Smooth muscle cell (in vitro differentiated cells): Measurements from ENCODE around the gene GGACT. TPM values are rescaled to one million over a fixed set of nuclear protein-coding genes. Genes with fewer than 3 reads are reported as not detected.
"Not testable (repeated sequence)": the region's sequence is repeated elsewhere in the genome, so short reads cannot be mapped to it uniquely, and the experiment has no call there.

Source experiments
- DNase-seq: peaks from one replicate; lab custom pipeline; 2025; ENCODE audit not compliant: unreplicated experiment; lab: John Stamatoyannopoulos, UW
- H2AFZ ChIP-seq: fragments of 200-600 bp; sonication (generic); 2 replicates; pipeline ENCODE4 v1.6.0; 2016; ENCODE audit warnings: antibody characterized with exemption, low read depth, mild to moderate bottlenecking
- H3F3A ChIP-seq: fragments of 200-600 bp; sonication (generic); 2 replicates; pipeline ENCODE4 v1.6.0; 2017; ENCODE audit warnings: antibody characterized with exemption, low read depth
- H3K27ac ChIP-seq: fragments of 200-600 bp; sonication (generic); 2 replicates; pipeline ENCODE4 v1.5.1; 2016; ENCODE audit warnings: low read depth, mild to moderate bottlenecking
- H3K27me3 ChIP-seq: fragments of 200-600 bp; sonication (generic); 2 replicates; pipeline ENCODE4 v1.6.1; 2016; ENCODE audit warnings: low read depth, mild to moderate bottlenecking
- H3K36me3 ChIP-seq: fragments of 200-600 bp; sonication (generic); 2 replicates; pipeline ENCODE4 v1.5.1; 2016; ENCODE audit warnings: low read depth
- H3K4me1 ChIP-seq: fragments of 200-600 bp; sonication (generic); 2 replicates; pipeline ENCODE4 v1.5.1; 2016; ENCODE audit warnings: low read depth
- H3K4me2 ChIP-seq: fragments of 200-600 bp; sonication (generic); 2 replicates; pipeline ENCODE4 v1.6.0; 2016; ENCODE audit warnings: mild to moderate bottlenecking
- H3K4me3 ChIP-seq: fragments of 200-600 bp; sonication (generic); 2 replicates; pipeline ENCODE4 v1.5.1; 2016; ENCODE audit warnings: mild to moderate bottlenecking
- H3K79me2 ChIP-seq: fragments of 200-600 bp; sonication (generic); 2 replicates; pipeline ENCODE4 v1.6.0; 2016; ENCODE audit warnings: low read depth, mild to moderate bottlenecking
- H3K9ac ChIP-seq: fragments of 200-600 bp; sonication (generic); 2 replicates; pipeline ENCODE4 v1.6.0; 2016; ENCODE audit warnings: low read depth
- H3K9me3 ChIP-seq: fragments of 200-600 bp; sonication (generic); replicated peaks from 2 replicates; pipeline ENCODE4 v1.5.1; 2016; ENCODE audit warnings: low read depth
- H4K20me1 ChIP-seq: fragments of 200-600 bp; sonication (generic); 2 replicates; pipeline ENCODE4 v1.6.0; 2016; ENCODE audit warnings: low read depth
- WGBS: methylation state at CpG from one replicate; pipeline ENCODE4 v1.1.7; 2016; ENCODE audit warnings: low lambda C conversion rate; 5-methylcytosine and 5-hydroxymethylcytosine counted together
- polyA plus RNA-seq: library from polyadenylated mRNA; unstranded; fragments of >200 nt; fragmentation: Nextera tagmentation; extraction: Ambion mirVana; gene quantifications from 2 replicates; pipeline ENCODE4 v1.2.1, GENCODE V29; 2016
- total RNA-seq: library from RNA; depleted of rRNA; stranded (reverse); fragments of >200 nt; gene quantifications from 2 replicates; pipeline ENCODE4 v1.2.3, GENCODE V29; 2014
- TF ChIP-seq, protein P1 (sequence below): fragments of 200-600 bp; sonication (generic); IDR thresholded peaks from 2 replicates; pipeline ENCODE4 v1.5.1; 2017; ENCODE audit warnings: borderline replicate concordance, mild to moderate bottlenecking, antibody characterized with exemption; ENCODE audit not compliant: insufficient read depth, poor library complexity, severe bottlenecking

Gene GGACT
- total and polyA plus RNA-seq, 2 experiments from 2014 or later = 2.5 to 7.1 TPM

- Histone ChIP-seq H3K4me1 (peaks cover 9% of the 10 kb centered on the region), H2AFZ (no peak overlapping the region), H3K27me3 (no peaks in the 10 kb centered on the region), H3F3A (no peaks in the 10 kb centered on the region), H3K36me3 (peaks cover 4% of the 10 kb centered on the region), H3K27ac (no peak overlapping the region), H4K20me1 (no peaks in the 10 kb centered on the region), H3K9ac (no peak overlapping the region), H3K4me2 (no peak overlapping the region), H3K79me2 (no peaks in the 10 kb centered on the region), H3K9me3 (no peaks in the 10 kb centered on the region), H3K4me3 (no peak overlapping the region)
- TF ChIP-seq, protein P1, sequence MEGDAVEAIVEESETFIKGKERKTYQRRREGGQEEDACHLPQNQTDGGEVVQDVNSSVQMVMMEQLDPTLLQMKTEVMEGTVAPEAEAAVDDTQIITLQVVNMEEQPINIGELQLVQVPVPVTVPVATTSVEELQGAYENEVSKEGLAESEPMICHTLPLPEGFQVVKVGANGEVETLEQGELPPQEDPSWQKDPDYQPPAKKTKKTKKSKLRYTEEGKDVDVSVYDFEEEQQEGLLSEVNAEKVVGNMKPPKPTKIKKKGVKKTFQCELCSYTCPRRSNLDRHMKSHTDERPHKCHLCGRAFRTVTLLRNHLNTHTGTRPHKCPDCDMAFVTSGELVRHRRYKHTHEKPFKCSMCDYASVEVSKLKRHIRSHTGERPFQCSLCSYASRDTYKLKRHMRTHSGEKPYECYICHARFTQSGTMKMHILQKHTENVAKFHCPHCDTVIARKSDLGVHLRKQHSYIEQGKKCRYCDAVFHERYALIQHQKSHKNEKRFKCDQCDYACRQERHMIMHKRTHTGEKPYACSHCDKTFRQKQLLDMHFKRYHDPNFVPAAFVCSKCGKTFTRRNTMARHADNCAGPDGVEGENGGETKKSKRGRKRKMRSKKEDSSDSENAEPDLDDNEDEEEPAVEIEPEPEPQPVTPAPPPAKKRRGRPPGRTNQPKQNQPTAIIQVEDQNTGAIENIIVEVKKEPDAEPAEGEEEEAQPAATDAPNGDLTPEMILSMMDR = no peak
- WGBS = 93% methylated on average over 4 of the region's 4 CpGs
- DNase-seq = no peak
These were observed 32.2 kb upstream of the GGACT start for GRCh38 chr13:100620792-100621191.

GRCh38 chr13:100619940-100620339, 31.4 kb upstream of the GGACT start:
- no peak overlapping the region for H3K4me2 ChIP-seq
- TF ChIP-seq, protein P1 = no peak
- H3F3A ChIP-seq = no peaks in the 10 kb centered on the region
- peaks cover 4% of the 10 kb centered on the region for H3K36me3 ChIP-seq
- no peak overlapping the region for H3K27ac ChIP-seq
- H3K9me3 ChIP-seq = no peaks in the 10 kb centered on the region
- no peak overlapping the region for H2AFZ ChIP-seq
- H3K4me1 ChIP-seq = peaks cover under 1% of the 10 kb centered on the region
- H3K4me3 ChIP-seq = no peak overlapping the region
- H4K20me1 ChIP-seq = no peaks in the 10 kb centered on the region
- WGBS = 94% methylated on average over 2 of the region's 2 CpGs
- no peak for DNase-seq
- no peak overlapping the region for H3K9ac ChIP-seq
- H3K79me2 ChIP-seq = no peaks in the 10 kb centered on the region
- H3K27me3 ChIP-seq = no peaks in the 10 kb centered on the region

- H3K4me1 ChIP-seq, H3K9me3 ChIP-seq, H3K27me3 ChIP-seq, H3K79me2 ChIP-seq, H3K9ac ChIP-seq, DNase-seq, H2AFZ ChIP-seq, H3K36me3 ChIP-seq, H3K4me3 ChIP-seq, H4K20me1 ChIP-seq, H3K27ac ChIP-seq, H3F3A ChIP-seq, H3K4me2 ChIP-seq: not testable (repeated sequence)
- WGBS = 94% methylated on average over 9 of the region's 24 CpGs
These were observed 30.3 kb upstream of the GGACT start for GRCh38 chr13:100618897-100619296.

DNA sequence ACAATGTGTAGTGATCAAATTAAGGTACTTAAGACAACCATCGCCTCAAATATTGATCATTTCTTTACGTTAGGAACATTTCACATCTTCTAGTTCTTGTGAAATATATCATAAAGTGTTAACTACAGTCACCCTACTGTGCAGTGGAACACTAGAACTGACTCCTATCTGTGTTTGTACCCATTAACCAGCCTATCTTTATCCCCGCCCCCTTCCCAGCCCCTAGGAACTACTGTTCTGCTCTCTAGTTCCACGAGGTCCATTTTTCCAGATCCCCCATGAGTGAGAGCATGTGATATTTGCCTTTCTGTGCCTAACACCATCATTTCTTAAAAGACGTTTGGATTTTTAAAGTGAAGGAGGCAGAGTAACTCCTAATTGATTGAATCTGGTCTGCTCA, 24.4 kb upstream of the GGACT start:
- H2AFZ ChIP-seq = no peak overlapping the region
- H3K27ac ChIP-seq = no peak overlapping the region
- H3K79me2 ChIP-seq = no peaks in the 10 kb centered on the region
- no peaks in the 10 kb centered on the region for H3F3A ChIP-seq
- 84% methylated on average over 5 of the region's 5 CpGs for WGBS
- no peaks in the 10 kb centered on the region for H3K9me3 ChIP-seq
- H3K4me1 ChIP-seq = no peaks in the 10 kb centered on the region
- H3K36me3 ChIP-seq = no peaks in the 10 kb centered on the region
- H4K20me1 ChIP-seq = no peaks in the 10 kb centered on the region
- TF ChIP-seq, protein P1 = no peak
- no peak overlapping the region for H3K4me2 ChIP-seq
- H3K9ac ChIP-seq = no peak overlapping the region
- H3K4me3 ChIP-seq = no peak overlapping the region
- H3K27me3 ChIP-seq = no peaks in the 10 kb centered on the region
- no peak for DNase-seq
